ENCODE results near the gene SLAMF8.

The SLAMF8 gene

GRCh38 chr1:159848326-159848725 lies 21.7 kb downstream of the SLAMF8 start:
- no peaks in the 10 kb centered on the region for H3K9me3 ChIP-seq (ENCODE audit: insufficient read depth, low read length)
- no peaks in the 10 kb centered on the region for H3F3A ChIP-seq (ENCODE audit: insufficient read depth)
- no peak overlapping the region for H3K27ac ChIP-seq (ENCODE audit: low read depth, low read length)
- no peaks in the 10 kb centered on the region for H4K20me1 ChIP-seq (ENCODE audit: low read depth, low read length)
- no peaks in the 10 kb centered on the region for H3K36me3 ChIP-seq (ENCODE audit: low read length)
- H3K4me2 ChIP-seq (ENCODE audit: low read depth, low read length, poor library complexity, severe bottlenecking): no peak overlapping the region
- no peak overlapping the region for H3K9ac ChIP-seq (ENCODE audit: low read length)
- H3K9me2 ChIP-seq (replicated peaks; ENCODE audit: insufficient read depth, low read length): no peaks in the 10 kb centered on the region
- no peaks in the 10 kb centered on the region for H3K27me3 ChIP-seq (ENCODE audit: low read length)
- TF ChIP-seq CTCF (IDR thresholded peaks at IDR 0.05; ENCODE audit: insufficient read depth, low read length, poor library complexity, severe bottlenecking) (no peak), EZH2phosphoT487 (conservative IDR thresholded peaks at IDR 0.05; ENCODE audit: low read length) (no peak)
- no peak overlapping the region for H3K4me3 ChIP-seq (ENCODE audit: insufficient read depth, low read length, poor library complexity, severe bottlenecking)
- H2AFZ ChIP-seq (ENCODE audit: low read depth, low read length, severe bottlenecking): no peak overlapping the region
- no peaks in the 10 kb centered on the region for H3K79me2 ChIP-seq (ENCODE audit: insufficient read depth, low read length)

- Histone ChIP-seq H3K4me3 (ENCODE audit: insufficient read depth, low read length, poor library complexity, severe bottlenecking) (no peak overlapping the region), H4K20me1 (ENCODE audit: low read depth, low read length) (no peaks in the 10 kb centered on the region), H3F3A (ENCODE audit: insufficient read depth) (no peaks in the 10 kb centered on the region), H3K27me3 (ENCODE audit: low read length) (no peaks in the 10 kb centered on the region), H3K9me3 (ENCODE audit: insufficient read depth, low read length) (no peaks in the 10 kb centered on the region), H3K9ac (ENCODE audit: low read length) (no peak overlapping the region), H2AFZ (ENCODE audit: low read depth, low read length, severe bottlenecking) (no peak overlapping the region), H3K9me2 (replicated peaks; ENCODE audit: insufficient read depth, low read length) (no peaks in the 10 kb centered on the region), H3K79me2 (ENCODE audit: insufficient read depth, low read length) (no peaks in the 10 kb centered on the region), H3K27ac (ENCODE audit: low read depth, low read length) (no peak overlapping the region), H3K36me3 (ENCODE audit: low read length) (no peaks in the 10 kb centered on the region), H3K4me2 (ENCODE audit: low read depth, low read length, poor library complexity, severe bottlenecking) (no peak overlapping the region)
- TF ChIP-seq EZH2phosphoT487 (conservative IDR thresholded peaks at IDR 0.05; ENCODE audit: low read length): no peak
- TF ChIP-seq CTCF (IDR thresholded peaks at IDR 0.05; ENCODE audit: insufficient read depth, low read length, poor library complexity, severe bottlenecking): no peak
These were observed 23.1 kb downstream of the SLAMF8 start for GRCh38 chr1:159849626-159850366.

- H3K36me3 ChIP-seq (ENCODE audit: low read length): no peaks in the 10 kb centered on the region
- H3K9me2 ChIP-seq (replicated peaks; ENCODE audit: insufficient read depth, low read length): no peaks in the 10 kb centered on the region
- no peak overlapping the region for H3K9ac ChIP-seq (ENCODE audit: low read length)
- TF ChIP-seq EZH2phosphoT487 (conservative IDR thresholded peaks at IDR 0.05; ENCODE audit: low read length) (no peak), CTCF (IDR thresholded peaks at IDR 0.05; ENCODE audit: insufficient read depth, low read length, poor library complexity, severe bottlenecking) (no peak)
- H3K4me2 ChIP-seq (ENCODE audit: low read depth, low read length, poor library complexity, severe bottlenecking): no peak overlapping the region
- no peaks in the 10 kb centered on the region for H3K79me2 ChIP-seq (ENCODE audit: insufficient read depth, low read length)
- H3K9me3 ChIP-seq (ENCODE audit: insufficient read depth, low read length): no peaks in the 10 kb centered on the region
- H4K20me1 ChIP-seq (ENCODE audit: low read depth, low read length): no peaks in the 10 kb centered on the region
- no peaks in the 10 kb centered on the region for H3K27me3 ChIP-seq (ENCODE audit: low read length)
- no peaks in the 10 kb centered on the region for H3F3A ChIP-seq (ENCODE audit: insufficient read depth)
- H3K4me3 ChIP-seq (ENCODE audit: insufficient read depth, low read length, poor library complexity, severe bottlenecking): no peak overlapping the region
- no peak overlapping the region for H2AFZ ChIP-seq (ENCODE audit: low read depth, low read length, severe bottlenecking)
- no peak overlapping the region for H3K27ac ChIP-seq (ENCODE audit: low read depth, low read length)
These were observed 24.7 kb downstream of the SLAMF8 start for GRCh38 chr1:159851407-159851806.
